Measurements from ENCODE around the gene CDHR3. TPM values are rescaled to one million over a fixed set of nuclear protein-coding genes. Genes with fewer than 3 reads are reported as not detected.
"Not testable (repeated sequence)": the region's sequence is repeated elsewhere in the genome, so short reads cannot be mapped to it uniquely, and the experiment has no call there.

The CDHR3 gene
- total and polyA plus RNA-seq, 2 donors: 4.0 to 10.8 TPM

DNA sequence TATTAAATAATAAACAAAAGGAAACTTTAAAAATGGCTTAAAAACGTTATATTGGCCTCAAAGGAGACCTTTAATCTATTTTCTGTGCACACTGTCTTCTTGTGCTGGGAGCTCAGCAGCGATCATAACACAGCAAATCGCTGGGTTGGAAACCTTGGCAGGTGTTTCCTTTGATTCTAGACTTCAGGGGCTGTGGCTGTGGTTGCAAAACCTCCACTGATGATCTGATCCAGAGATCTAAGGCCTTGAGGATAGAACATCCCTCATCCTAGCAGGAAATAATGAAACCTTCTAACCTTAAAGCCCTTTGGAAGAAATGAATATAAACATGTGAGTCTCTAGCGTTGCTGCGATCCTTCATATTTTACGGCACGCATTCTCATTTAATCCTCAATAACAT lies 29.8 kb downstream of the CDHR3 start:
- H3K27ac ChIP-seq (ENCODE audit: low read depth): no peak overlapping the region
- WGBS: 77% methylated on average over 7 of the region's 7 CpGs
- no peaks in the 10 kb centered on the region for H3K36me3 ChIP-seq (ENCODE audit: insufficient read depth)

DNA sequence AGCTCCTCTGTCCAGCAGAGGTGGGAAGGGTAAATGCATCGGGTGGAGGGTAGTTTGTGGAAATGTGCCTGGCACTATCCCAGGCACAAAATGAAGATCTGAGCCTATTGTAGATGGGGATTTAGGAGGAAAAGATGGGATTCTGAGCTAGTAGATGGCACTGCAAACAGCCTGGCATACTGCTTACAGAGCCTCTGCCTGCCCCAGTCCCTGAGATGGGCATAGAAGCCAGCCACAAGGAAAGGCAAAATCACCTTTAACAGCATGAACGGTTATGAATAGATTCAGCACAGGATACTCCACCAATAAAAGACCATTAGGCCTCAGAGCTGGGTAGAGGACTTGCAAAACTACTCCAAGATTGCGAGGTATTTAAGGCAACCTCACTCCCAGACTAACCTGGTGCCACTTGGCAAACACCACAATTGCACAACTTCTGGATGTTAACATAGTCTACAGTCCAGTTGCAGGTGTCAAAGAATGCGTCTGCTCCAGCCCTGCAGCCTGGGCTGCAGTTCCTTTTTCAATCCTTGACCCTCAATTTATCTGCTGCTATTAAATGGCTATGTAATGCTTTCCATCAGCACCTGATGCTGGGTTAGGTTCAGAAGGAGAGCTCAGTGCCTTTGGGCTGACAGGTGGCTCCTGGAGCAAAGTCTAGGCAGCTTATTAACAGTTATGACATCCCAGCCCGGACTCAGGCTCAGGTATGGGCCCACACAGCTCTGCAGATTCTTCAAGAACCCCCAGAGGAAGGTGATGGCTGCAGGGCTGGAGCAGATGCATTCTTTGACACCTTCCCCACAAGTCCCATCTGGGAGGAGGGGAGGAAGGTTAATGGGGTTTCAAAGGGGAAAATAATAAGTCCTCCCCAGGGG lies 34.0 kb downstream of the CDHR3 start:
- H3K4me3 ChIP-seq (ENCODE audit: low read depth, low read length): no peak overlapping the region
- DNase-seq (ENCODE audit: extremely low spot score): no peak
- WGBS: 54% methylated on average over 5 of the region's 5 CpGs
- H3K36me3 ChIP-seq (ENCODE audit: insufficient read depth): no peaks in the 10 kb centered on the region
- H3K27ac ChIP-seq (ENCODE audit: low read depth): no peak overlapping the region
- no peaks in the 10 kb centered on the region for H3K4me1 ChIP-seq (ENCODE audit: insufficient read depth)

More for the DNA sequence above, 29.8 kb downstream of the CDHR3 start:
- H3K4me3 ChIP-seq (ENCODE audit: low read depth, low read length): no peak overlapping the region
- no peaks in the 10 kb centered on the region for H3K4me1 ChIP-seq (ENCODE audit: insufficient read depth)
- DNase-seq (ENCODE audit: extremely low spot score): no peak

- Histone ChIP-seq H3K36me3 (ENCODE audit: insufficient read depth) (no peaks in the 10 kb centered on the region), H3K27ac (ENCODE audit: low read depth) (no peak overlapping the region), H3K4me3 (ENCODE audit: low read depth, low read length) (no peak overlapping the region), H3K4me1 (ENCODE audit: insufficient read depth) (no peaks in the 10 kb centered on the region)
- DNase-seq (ENCODE audit: extremely low spot score): no peak
- 84% methylated on average over 5 of the region's 5 CpGs for WGBS
Observed at GRCh38 chr7:105999256-105999655, 36.2 kb downstream of the CDHR3 start.

GRCh38 chr7:106001196-106001595 lies 38.1 kb downstream of the CDHR3 start:
- no peak for DNase-seq (ENCODE audit: extremely low spot score)
- Histone ChIP-seq H3K4me3 (ENCODE audit: low read depth, low read length) (no peak overlapping the region), H3K4me1 (ENCODE audit: insufficient read depth) (no peaks in the 10 kb centered on the region), H3K36me3 (ENCODE audit: insufficient read depth) (no peaks in the 10 kb centered on the region), H3K27ac (ENCODE audit: low read depth) (no peak overlapping the region)
- 70% methylated on average over 7 of the region's 7 CpGs for WGBS

- no peaks in the 10 kb centered on the region for H3K4me1 ChIP-seq (ENCODE audit: insufficient read depth)
- DNase-seq (ENCODE audit: extremely low spot score): no peak
- no peak overlapping the region for H3K27ac ChIP-seq (ENCODE audit: low read depth)
- WGBS: 66% methylated on average over 1 of the region's 1 CpG
- no peak overlapping the region for H3K4me3 ChIP-seq (ENCODE audit: low read depth, low read length)
- H3K36me3 ChIP-seq (ENCODE audit: insufficient read depth): no peaks in the 10 kb centered on the region
Observed at GRCh38 chr7:106001886-106002285, 38.8 kb downstream of the CDHR3 start.

GRCh38 chr7:106003525-106004064 lies 40.5 kb downstream of the CDHR3 start:
- no peaks in the 10 kb centered on the region for H3K4me1 ChIP-seq (ENCODE audit: insufficient read depth)
- WGBS: 94% methylated on average over 5 of the region's 5 CpGs
- H3K27ac ChIP-seq (ENCODE audit: low read depth): no peak overlapping the region
- no peaks in the 10 kb centered on the region for H3K36me3 ChIP-seq (ENCODE audit: insufficient read depth)
- H3K4me3 ChIP-seq (ENCODE audit: low read depth, low read length): no peak overlapping the region
- no peak for DNase-seq (ENCODE audit: extremely low spot score)

- DNase-seq (ENCODE audit: extremely low spot score): no peak
- Histone ChIP-seq H3K36me3 (ENCODE audit: insufficient read depth) (no peaks in the 10 kb centered on the region), H3K4me3 (ENCODE audit: low read depth, low read length) (no peak overlapping the region), H3K4me1 (ENCODE audit: insufficient read depth) (no peaks in the 10 kb centered on the region), H3K27ac (ENCODE audit: low read depth) (no peak overlapping the region)
- WGBS: over 99% methylated on average over 5 of the region's 5 CpGs
Observed at GRCh38 chr7:106006906-106007305, 43.8 kb downstream of the CDHR3 start.

- not testable (repeated sequence) for DNase-seq (ENCODE audit: extremely low spot score); H3K4me3 ChIP-seq (ENCODE audit: low read depth, low read length); H3K27ac ChIP-seq (ENCODE audit: low read depth); H3K4me1 ChIP-seq (ENCODE audit: insufficient read depth); H3K36me3 ChIP-seq (ENCODE audit: insufficient read depth)
- 87% methylated on average over 3 of the region's 3 CpGs for WGBS
Observed at GRCh38 chr7:106007796-106008195, 44.7 kb downstream of the CDHR3 start.

DNA sequence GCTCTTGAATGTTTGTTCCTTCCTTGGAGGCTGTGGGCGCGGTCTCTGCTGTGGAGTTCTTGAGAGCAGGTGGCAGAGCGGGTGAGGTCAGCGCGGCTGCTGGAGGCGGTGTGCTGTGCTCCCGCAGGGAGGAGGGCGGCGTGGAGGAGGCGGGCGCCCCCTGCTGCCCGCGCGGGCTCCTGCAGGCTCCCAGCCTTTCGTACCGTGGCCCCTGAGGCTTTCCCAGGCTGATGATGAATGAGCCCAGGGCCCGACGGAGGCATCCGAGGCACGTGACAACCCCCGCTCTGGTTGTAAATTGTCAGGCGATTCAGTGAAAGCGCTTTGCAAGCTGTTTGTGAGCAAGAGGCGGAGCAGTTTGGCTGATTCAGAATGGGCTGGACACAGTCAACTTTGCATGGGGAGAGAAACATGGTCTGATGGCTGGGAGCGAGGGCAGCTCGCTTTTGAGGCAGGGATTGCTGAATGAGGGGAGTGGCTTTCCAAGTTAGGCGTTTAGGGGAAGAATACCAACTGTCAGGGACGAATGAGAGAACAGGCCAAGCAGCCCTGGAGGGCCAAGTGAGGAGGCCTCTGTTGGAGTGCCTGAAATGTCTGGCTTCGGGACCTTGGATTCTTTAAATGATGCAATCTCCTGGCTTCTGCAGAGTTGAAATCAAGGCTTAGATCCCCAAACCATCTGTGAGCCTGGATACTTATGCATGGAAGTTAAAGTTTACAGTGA lies 46.6 kb downstream of the CDHR3 start:
- DNase-seq (ENCODE audit: extremely low spot score): peak; percentile 64
- WGBS: 5% methylated on average over 29 of the region's 29 CpGs
- Histone ChIP-seq H3K4me3 (ENCODE audit: low read depth, low read length) (no peak overlapping the region), H3K36me3 (ENCODE audit: insufficient read depth) (no peaks in the 10 kb centered on the region), H3K4me1 (ENCODE audit: insufficient read depth) (no peaks in the 10 kb centered on the region), H3K27ac (ENCODE audit: low read depth) (no peak overlapping the region)

- WGBS: 60% methylated on average over 3 of the region's 3 CpGs
- Histone ChIP-seq H3K4me1 (ENCODE audit: insufficient read depth) (no peaks in the 10 kb centered on the region), H3K4me3 (ENCODE audit: low read depth, low read length) (no peak overlapping the region), H3K27ac (ENCODE audit: low read depth) (no peak overlapping the region), H3K36me3 (ENCODE audit: insufficient read depth) (no peaks in the 10 kb centered on the region)
- no peak for DNase-seq (ENCODE audit: extremely low spot score)
Observed at GRCh38 chr7:106010331-106010730, 47.3 kb downstream of the CDHR3 start.

DNA sequence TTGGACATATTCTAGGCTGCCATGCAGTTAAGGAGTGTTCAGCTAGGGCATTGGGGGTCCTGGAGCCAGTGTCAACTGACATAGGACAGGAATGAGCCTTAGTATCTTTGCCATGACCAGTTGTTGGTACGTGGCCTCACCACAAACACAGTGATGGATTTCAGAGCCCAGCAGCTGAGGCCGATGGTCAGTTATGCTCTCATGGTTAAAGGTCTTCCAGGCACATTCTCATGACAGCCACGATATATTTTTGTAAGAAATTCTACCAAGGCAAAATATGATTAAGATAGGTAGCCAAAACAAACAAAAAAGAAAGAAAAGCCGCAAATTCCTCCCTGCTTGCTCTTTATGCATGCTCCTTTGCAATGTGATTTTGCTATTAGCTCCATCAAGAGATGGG lies 47.8 kb downstream of the CDHR3 start:
- 94% methylated on average over 4 of the region's 4 CpGs for WGBS
- Histone ChIP-seq H3K4me3 (ENCODE audit: low read depth, low read length) (no peak overlapping the region), H3K4me1 (ENCODE audit: insufficient read depth) (no peaks in the 10 kb centered on the region), H3K36me3 (ENCODE audit: insufficient read depth) (no peaks in the 10 kb centered on the region), H3K27ac (ENCODE audit: low read depth) (no peak overlapping the region)
- no peak for DNase-seq (ENCODE audit: extremely low spot score)

- Histone ChIP-seq H3K36me3 (ENCODE audit: insufficient read depth) (no peaks in the 10 kb centered on the region), H3K27ac (ENCODE audit: low read depth) (no peak overlapping the region), H3K4me1 (ENCODE audit: insufficient read depth) (no peaks in the 10 kb centered on the region), H3K4me3 (ENCODE audit: low read depth, low read length) (no peak overlapping the region)
- no peak for DNase-seq (ENCODE audit: extremely low spot score)
- 88% methylated on average over 5 of the region's 5 CpGs for WGBS
Observed at GRCh38 chr7:106012184-106012583, 49.1 kb downstream of the CDHR3 start.

- Histone ChIP-seq H3K36me3 (ENCODE audit: insufficient read depth) (no peaks in the 10 kb centered on the region), H3K27ac (ENCODE audit: low read depth) (no peak overlapping the region), H3K4me1 (ENCODE audit: insufficient read depth) (no peaks in the 10 kb centered on the region), H3K4me3 (ENCODE audit: low read depth, low read length) (no peak overlapping the region)
- WGBS: 57% methylated on average over 8 of the region's 8 CpGs
- no peak for DNase-seq (ENCODE audit: extremely low spot score)
Observed at GRCh38 chr7:106012935-106013439, 49.9 kb downstream of the CDHR3 start.

Measured in urinary bladder (tissue), 4 donors.